GM21390 (cell line): ENCODE measurements around the gene TRIM7.
"Not testable (repeated sequence)": the region's sequence is repeated elsewhere in the genome, so short reads cannot be mapped to it uniquely, and the experiment has no call there.

Source experiments
- ATAC-seq: cut with Tn5 transposase; IDR thresholded peaks from one replicate; pipeline ENCODE4 v1.9.1; 2021; ENCODE audit not compliant: unreplicated experiment

The TRIM7 gene

GRCh38 chr5:181156758-181157157 is 48.2 kb downstream of the TRIM7 start:
- ATAC-seq = no peak

GRCh38 chr5:181153814-181154213 is 51.2 kb downstream of the TRIM7 start:
- ATAC-seq = no peak

DNA sequence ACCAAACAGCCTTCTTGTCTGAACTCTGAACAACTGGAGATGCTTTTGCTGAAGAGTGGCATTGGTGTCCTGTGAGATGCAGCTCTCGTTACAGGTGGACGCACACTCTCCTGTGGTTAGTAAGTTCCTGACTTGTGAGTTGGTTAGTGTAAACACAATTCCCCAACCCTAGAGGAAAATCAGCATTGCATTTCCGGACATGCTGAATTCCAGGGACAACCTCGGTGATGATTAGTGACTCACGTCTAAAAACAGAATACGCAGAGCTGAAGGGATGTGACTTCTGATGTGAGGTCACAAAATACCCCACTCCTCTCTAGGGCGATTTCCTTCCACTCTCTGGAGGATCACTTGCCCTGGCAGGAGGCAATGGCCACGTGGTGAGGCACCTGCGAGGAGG is 52.6 kb downstream of the TRIM7 start:
- no peak for ATAC-seq

DNA sequence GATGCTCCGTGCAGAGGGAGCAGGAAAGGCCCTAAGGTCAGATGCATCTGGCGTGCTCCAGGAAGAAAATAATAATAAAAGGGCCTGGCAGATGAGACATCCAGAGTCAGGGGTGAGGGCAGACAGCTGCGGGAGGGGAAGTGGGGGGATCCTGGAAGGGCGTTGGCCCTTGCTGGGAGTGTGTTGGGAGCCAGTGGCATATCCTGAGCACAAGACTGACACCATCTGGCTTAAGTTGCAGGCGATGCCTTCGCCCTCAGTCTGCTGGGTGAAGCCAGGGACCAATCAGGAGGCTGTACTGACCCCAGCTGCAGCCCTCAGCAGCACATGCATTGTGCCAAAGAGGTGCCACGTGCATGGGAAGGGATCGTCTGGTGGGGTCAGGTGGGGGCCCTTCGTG is 53.9 kb downstream of the TRIM7 start:
- no peak for ATAC-seq

- ATAC-seq = no peak
These were observed 54.9 kb downstream of the TRIM7 start for GRCh38 chr5:181149806-181150733.

GRCh38 chr5:181149355-181149754 is 55.6 kb downstream of the TRIM7 start:
- ATAC-seq = no peak

- not testable (repeated sequence) for ATAC-seq
These were observed 57.9 kb downstream of the TRIM7 start, which contains the start of gene OR2V2 for GRCh38 chr5:181146927-181147636. TSS of gene OR2V2 (plus strand) at chr5:181147586. CDS start at chr5:181154943, 7,357 bp downstream.

GRCh38 chr5:181145133-181145532 is 59.9 kb downstream of the TRIM7 start:
- no peak for ATAC-seq
